ENCODE measurements around the gene SCARB2. TPM values are rescaled to one million over a fixed set of nuclear protein-coding genes. Genes with fewer than 3 reads are reported as not detected.

Gene SCARB2
- total RNA-seq, 1 donor from 2014 or later = 176 TPM

DNA sequence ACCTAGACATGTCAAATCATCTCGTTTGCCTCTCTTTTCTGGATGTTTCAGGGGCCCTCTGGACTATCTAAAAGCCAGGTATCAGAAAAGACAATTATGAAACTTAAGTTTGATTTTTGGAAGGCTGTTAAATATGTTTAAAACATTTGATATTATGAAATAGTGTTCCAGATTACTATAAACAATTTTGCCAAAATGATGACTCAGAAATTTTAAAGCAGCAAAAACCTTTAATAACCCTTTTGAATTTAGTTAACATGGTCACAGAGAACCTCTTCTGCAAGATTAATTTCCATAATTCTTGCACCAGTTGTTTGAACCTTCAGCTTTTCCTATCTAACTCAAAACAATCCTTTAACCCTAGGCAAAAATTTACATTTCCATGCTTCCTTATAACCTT, 19.1 kb upstream of the SCARB2 start:
- DNase-seq (ENCODE audit: low spot score) = no peak

DNA sequence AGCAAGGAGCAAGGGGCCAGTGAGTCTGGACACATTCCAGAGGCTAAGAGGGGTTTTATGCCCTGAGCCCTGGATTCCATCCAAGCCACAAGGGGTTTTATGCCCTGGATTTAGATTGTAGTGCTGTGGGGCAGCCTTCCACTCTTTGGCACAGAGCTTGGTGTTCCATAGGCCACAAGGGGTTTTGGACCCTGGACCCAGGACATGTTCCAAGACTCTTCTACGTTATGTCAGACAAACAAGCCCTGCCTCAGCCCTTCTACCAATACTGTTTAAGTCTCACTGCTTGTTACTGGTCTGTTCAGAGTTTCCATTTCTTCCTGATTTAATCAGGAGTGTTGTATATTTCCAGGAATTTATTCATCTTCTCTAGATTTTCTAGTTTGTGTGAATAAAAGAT, 12.8 kb upstream of the SCARB2 start:
- DNase-seq (ENCODE audit: low spot score) = no peak

DNA sequence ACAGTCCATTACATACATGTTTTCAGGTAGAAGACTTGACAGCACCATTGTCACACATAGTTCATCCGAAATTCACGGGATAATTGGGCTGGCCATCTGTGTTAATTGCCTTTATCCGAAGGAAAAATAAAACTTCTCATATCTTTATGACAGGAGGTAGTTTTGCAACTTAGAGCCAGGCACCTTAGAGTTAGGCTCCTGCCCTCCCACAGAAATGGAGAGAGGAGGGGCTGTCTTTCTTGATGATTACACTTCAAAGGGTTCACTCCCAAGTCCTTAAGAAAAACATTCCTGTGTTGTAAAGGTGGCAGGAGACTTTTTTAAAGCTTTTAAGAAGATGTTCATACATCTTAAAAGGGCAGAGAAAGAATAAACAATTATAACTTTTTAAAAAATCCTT, 10.5 kb upstream of the SCARB2 start:
- DNase-seq (ENCODE audit: low spot score) = no peak

DNA sequence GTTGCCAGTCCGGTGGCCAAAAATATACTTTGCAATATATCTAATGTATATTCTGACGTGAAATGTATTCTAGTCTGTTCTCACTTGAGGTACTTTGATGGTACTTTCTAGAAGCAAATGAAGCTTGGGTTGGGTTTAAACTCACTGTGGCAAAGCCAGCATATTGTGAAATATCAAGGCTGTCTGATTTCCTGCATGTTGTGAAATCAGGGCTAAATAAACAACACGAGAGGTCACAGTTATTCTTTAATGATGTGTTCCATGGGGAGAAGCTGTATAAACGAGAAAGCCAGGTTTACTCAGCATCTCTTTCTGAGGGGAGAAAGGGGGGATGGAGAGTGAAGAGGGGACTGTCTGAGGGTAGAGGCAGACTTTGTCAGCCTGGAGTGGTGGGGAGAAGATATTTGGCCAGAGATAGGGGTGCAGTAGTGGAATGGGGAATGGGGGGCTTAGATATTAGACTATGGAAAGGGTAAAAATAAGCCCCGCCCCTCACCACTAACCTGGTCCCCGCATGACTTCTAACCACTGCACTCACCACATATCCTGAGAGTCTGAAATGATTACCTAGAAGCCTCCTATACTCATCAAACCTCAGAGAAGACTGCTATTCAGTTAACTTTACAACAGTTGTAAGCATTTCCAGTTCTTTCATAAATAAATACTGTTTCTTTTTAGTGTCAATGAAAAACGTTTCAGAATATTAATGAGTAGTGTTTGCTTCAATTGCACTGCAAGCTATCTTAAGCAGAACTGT, 5.9 kb upstream of the SCARB2 start:
- no peak for DNase-seq (ENCODE audit: low spot score)

DNA sequence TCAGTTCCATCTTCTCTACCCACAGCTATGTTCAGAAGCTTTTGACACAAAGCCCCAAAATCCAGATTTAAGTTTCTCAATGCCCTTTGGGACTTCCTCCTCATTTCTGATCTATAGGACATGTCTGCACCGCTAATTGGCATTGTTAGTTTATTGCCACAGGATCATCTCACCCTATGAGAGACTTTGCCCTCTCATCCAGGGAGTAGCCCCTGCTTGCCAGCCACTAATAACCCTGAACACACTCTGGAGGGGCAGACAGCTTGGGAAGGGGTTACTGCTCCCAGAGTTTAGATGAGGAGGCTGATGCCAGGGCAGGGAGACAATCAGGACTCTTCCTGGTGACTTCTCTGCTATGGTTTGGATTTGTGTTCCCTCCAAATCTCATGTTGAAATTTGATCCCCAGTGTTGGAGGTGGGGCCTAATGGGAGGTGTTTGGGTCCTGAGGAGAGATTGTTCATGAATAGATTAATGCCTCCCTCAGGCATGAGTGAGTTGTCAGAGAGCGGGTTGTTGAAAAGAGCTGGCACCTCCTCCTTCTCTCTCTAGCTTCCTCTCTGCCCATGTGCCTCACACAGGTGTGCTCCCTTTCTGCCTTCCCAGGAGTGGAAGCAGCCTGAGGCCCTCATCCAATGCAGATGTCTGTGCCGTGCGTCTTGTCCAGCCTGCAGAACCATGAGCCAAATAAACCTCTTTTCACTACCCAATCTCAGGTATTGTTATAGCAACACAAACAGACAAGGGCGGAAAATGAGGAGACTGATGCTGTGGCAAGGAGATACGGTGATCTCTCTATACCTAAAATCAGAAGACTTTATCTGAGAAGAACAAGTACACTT, 3.6 kb upstream of the SCARB2 start:
- DNase-seq (ENCODE audit: low spot score) = no peak

DNA sequence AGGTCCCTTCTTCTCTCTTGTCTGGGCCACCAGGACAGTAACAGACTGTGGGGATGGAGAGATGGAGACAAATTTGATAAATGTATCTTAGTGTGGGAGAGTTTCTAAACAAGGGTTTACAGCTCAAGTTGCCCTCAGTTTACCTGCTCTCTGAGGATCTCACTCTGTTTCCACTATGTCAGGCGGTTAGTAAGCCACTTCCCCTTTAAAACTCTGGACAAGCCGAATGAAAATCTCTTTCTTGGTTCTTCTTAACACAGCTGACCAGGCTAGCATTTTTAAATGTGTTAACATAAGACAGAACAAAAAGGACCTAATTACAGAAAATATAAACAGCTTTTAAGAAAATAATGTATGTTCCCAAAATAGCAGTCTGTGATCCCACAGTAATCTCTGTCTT, 2.9 kb upstream of the SCARB2 start:
- no peak for DNase-seq (ENCODE audit: low spot score)

DNA sequence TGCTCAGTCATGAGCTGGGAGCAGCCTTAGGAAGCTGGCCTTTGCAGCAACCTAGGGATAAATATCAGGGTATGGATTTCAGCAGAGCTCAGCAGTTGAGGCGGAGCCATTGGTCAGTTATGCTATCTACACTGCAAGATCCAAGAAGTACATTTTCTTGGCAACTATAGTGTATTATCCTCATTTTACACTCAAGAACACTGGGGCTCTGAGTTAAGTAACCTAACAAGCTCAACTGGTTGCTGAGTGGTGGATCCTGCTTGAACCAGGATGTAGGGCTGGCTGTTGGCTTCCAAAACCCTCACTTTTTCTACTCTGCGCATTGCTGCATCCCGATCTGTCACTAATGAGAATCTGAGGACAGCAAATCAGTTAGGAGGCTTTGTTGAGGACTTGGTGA, 1.5 kb upstream of the SCARB2 start:
- no peak for DNase-seq (ENCODE audit: low spot score)

DNA sequence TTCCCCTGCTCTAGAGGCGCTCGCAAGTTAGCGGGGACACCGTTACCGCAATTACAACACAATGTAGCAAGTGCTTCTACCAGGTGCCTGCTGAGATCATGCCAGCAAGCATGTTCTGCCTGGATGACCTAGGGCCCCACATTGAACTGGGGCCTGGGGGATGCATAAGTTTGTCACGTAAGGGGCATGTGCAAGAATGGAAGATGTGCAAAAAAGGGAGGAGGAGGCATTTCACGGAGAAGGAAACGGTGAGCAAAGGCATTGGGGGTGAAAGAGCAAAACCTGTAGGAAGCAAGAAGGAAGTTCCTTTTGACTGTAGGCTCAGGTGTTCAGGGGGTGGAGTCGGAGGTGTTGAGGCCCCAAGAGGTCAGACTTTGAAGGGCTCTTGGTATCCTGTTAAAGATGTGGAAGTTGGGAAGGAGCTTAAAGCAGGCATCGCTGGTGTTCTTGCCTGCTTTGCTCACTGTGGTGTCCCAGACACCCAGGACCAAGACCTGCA, 602 bp upstream of the SCARB2 start:
- no peak for DNase-seq (ENCODE audit: low spot score)

DNA sequence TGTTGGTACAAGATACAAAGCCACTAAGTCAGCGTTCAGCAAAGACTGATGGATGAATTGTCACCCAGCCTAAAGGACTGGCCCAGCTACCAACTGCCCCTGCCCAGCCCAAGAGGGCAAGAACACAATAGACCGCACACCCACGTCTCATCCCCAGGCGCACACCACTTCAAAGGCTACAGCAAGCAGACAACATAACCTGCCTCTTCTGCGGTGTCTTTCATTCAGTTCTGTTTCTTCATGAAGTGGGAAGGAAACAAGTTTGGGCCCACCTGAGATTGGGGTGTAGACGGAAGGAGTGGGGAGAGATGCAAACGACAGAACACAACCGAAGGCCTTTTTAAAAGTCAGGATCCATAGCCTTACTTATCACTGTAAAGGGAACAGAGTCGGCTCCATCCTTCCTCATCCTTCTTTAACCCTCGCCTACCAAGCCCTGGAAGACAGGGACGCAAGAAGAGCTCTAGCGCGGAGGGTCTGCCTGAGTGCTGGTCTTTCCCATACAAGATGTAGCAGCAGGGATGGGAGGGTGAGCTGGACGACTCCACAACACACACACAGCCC, 691 bp downstream of the SCARB2 start:
- DNase-seq (ENCODE audit: low spot score) = no peak

DNA sequence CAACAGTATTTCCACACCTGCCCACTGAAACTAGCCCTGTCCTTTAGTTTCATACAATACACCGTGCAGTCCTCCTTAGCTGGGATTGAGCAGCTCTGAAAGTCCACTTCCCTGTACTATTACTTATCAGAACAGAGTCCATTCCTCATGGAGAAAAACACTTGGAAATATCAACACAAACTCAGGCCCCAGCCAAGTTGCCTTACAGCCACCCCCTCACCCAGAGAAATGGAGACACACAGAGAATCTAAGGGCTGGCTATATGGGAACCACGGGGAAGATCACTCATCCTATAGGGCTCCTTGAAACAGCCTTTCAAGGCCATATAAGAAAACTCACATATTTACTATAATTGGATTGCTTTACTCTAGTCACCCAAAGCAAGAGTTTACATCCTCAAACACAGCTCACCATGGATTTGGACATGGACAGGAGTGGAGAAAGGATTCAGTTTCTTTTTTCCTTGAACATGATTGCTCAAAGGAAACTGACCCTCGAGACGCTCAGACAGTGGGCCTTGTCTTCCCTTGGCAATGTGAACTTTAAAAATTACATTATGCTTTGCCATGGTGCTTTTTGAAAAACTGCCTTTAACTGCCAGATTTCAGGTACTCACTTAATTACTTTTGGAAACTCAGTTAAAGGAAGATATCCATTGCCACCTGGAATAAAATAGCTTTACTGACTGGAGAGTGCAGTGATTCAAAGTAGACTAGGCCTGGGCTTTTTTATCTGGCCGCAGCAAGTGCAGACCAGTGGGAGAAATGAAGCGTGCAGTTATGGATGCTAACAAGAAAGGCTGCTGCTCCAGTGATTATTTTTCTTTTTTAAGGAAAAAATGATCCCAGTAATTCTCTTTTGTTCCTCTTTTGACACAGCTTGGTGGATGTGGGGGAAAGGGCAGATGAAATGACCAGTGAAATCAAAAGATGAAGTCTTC, 1.6 kb downstream of the SCARB2 start:
- no peak for DNase-seq (ENCODE audit: low spot score)

DNA sequence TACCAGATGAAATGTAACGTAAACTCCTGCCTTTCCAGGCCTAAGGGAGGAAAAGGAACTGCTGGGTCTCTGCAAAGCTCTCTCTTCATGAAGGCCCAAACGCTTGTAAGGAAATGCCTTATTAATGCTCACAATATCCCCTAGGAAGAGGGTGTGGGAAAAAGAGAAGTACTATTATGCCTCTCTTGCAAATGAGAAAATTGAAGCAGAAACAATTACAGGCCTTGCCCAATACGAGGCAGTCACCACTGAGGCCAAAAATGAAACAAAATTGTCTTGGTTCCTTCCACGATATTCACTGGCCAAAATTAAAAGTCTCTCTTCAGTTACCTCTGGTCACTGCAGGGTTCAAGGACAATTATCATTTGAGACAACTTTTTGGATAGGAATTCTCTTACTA, 3.2 kb downstream of the SCARB2 start:
- DNase-seq (ENCODE audit: low spot score) = no peak

DNA sequence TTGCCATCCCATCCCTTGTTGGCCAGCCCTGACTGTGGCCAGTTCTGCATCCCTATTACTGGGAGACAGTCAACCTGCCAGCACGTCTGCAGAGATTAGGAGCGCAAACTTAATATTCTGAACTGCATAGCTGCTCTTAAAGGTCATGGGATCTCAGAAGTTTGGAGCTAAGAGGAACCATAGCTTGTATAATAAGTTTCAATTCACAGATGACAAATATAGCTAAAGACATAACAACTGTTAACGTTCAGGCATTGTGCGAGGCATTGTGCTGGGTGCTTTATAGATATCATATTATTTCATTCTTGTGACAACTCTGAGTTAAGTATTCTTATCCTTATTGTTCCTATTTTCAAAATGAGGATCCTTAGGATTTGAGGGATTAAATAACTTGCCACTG, 3.7 kb downstream of the SCARB2 start:
- DNase-seq (ENCODE audit: low spot score) = no peak

DNA sequence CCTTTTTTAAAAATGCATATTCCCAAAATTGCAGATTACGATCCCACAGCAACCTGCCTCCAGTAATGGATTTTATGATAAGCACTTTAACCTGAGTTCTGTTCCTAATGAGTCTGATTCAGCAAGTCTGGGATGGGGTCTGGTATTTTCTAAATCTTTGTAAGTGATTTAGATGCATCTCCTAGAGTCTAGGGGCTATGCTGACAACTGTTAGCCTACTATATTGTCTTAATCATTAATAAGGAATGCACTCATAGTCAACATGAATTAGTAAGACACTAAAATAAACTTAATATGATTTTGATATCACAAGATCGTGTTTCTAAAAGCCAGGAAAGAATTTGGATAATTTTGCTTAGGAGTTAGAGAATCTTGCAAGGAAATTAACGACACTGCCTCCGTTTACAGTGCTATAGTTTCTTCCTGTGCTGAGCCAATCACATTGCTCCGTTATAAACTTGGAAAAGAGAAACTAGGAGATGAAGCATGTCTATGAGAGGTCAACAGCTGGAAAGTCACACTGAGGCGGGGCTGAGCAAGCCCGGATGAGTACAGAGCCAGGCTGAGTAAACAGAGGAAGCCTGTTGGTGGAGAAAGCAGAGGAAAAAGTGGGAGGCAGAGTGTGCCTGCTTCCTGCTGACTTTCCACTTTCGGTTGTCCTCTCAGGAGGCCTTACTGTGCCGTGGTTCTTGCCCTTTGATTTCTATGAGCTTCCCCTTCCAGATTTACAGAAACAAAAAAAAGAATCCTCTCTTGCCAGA, 5.4 kb downstream of the SCARB2 start:
- no peak for DNase-seq (ENCODE audit: low spot score)

DNA sequence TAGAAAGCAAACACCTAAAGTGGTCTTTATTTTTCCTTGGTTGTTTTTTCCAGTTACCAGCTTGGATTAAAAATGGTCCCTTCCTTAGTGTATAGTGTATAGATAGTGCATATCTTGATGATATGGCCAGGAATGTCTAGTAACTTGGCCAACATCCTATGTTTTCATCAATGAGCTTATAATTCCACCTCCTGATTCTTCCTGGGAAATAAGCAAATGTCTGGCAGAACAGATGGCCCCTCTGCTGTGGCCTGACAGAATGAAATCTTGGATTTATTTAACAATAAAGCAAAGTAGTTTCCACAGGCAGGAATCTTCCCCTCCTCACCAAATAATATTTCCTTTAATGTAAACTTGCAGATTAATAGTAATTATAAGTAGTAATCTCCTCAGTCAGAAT, 6.1 kb downstream of the SCARB2 start:
- DNase-seq (ENCODE audit: low spot score) = no peak

DNA sequence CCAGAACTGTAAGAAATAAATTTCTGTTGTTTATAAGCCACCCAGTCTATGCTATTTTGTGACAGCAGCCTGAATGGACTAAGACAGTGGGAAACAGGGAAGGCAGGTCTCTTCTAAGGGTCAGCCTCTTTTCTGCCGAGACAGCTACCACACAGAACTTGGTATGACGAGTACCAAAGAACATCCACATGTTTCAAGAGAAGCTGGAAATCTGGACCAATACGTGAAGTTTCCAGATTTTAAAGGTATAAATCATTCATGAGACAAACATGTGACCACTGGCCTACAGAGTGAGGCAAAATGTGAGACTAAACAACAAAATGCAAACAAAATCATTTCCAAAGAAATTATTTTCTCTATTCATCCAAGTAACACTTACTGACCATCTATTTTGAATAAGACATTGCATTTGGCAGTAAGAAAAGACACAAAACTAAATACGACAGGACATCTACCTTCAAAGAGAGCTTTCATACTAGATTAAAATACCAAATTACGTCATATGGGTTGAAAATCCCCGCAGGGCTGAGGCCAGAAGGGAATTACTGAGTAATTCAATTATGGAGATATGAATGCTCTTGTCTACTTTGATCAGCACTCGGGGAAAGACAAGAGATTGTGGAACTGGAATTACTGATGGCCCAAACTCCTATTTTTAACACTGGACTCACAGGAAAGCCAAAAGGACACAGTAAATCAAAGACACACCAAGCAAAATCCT, 7.2 kb downstream of the SCARB2 start:
- DNase-seq (ENCODE audit: low spot score) = no peak

DNA sequence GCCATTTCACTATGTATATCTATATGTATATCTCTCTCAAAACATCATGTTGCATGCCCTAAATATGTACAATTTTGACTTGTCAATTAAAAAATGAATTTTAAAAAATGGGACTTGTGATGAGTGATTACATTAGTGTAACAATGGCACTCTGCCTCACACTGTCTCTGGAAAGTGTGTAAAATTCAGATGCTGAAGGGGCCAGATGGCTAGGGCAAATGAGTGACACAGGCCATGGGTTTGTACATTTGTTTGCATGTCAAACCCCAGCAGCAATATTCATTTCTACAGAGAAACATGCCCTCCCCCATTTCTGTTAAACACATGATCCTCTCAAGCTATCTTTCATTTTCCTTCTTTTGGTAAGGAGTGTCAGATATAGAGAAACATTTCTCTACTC, 8.1 kb downstream of the SCARB2 start:
- DNase-seq (ENCODE audit: low spot score) = no peak

DNA sequence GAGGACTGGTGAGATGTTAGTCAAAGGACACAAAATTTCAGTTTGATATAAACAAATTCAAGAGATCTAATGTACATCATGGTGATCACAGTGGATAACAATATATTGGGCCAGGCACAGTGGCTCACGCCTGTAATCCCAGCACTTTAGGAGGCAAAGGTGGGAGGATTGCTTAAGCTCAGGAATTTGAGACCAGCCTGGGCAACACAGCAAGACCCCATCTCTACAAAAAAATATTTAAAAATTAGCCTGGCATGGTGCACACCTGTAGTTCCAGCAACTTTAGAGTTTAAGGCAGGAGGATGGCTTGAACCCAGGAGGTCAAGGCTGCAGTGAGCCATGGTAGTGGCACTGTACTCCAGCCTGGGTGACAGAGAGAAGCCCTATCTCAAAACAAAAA, 8.7 kb downstream of the SCARB2 start:
- DNase-seq (ENCODE audit: low spot score) = no peak

DNA sequence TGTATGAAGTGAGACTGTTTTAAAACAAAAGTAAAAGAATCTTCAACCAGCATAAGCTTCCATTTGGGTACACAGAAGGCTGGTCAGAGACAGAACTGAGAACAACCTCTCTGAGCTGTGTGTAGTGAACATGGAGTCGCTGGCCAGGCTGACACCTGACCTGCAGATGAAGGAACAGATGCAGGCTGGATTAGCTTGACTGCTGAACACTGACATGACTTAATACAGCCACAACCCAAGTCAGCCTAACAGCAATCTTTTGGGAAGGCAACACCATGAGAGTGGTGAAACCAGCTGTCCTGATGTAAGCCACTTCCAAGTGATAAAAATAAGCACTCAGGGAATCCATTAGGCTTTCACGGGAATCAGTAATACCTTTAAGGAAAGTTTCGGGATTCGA, 10.1 kb downstream of the SCARB2 start:
- no peak for DNase-seq (ENCODE audit: low spot score)

DNA sequence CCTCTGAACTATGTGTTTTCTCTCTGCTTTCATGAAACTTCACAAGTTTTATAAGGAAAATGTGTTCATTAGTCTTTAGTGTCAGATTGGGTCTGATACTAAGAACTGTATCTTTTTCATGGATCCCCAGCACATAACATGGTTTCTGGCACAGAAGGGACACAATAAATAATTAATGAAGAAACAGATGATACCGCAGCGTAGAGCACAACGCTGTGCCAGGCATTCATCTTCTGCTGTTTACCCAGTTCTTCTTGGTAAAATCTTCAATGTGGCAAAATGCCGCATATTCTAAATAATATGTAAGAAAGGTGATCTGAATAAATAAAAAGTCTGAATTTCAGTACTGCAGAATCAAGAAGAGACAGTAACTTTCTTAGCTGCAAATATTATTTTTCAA, 12.3 kb downstream of the SCARB2 start:
- DNase-seq (ENCODE audit: low spot score) = no peak

DNA sequence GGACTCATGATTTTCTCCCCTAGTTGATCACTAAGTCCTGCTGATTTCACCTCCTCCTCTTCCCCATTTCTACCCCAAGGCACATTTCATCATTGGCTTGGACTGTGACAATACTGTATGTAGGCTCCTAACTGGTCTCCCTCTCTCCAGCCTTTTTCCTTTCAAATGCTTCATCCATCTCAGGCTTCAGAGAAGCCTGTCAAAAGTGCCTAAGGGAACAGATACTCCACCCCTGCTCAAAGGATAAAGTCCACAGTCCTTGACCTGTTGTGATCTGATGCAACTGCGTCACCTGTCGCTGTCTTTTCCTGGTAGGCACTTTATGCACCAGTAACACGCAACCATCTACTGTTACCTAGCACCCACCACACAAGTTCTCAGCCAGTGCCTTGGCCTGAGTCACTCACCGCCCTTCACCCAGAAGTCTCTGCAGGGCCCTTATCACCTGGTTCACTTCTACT, 12.8 kb downstream of the SCARB2 start:
- DNase-seq (ENCODE audit: low spot score) = no peak
